Measurements from ENCODE around the gene ALS2. TPM values are rescaled to one million over a fixed set of nuclear protein-coding genes. Genes with fewer than 3 reads are reported as not detected.

ALS2 gene
- total and polyA plus RNA-seq, 2 of the 8 experiments (the other 6 are each of a cell fraction or from before 2014, with no cell fraction given), result 12.1 to 34.5 TPM

- TF ChIP-seq BACH1 (IDR thresholded peaks at IDR 0.05; ENCODE audit: low read length), result no peak
- no peak for TF ChIP-seq BRCA1 (IDR thresholded peaks at IDR 0.05; ENCODE audit: low read depth, low read length)
- no peak for TF ChIP-seq TBP (IDR thresholded peaks at IDR 0.05; ENCODE audit: low read depth, low read length)
- TF ChIP-seq HDAC6 (IDR thresholded peaks at IDR 0.05; ENCODE audit: low read depth, low read length), result no peak
- no peak for TF ChIP-seq RXRA (IDR thresholded peaks at IDR 0.05; ENCODE audit: insufficient read depth, low read depth, low read length)
- TF ChIP-seq SP1 (IDR thresholded peaks at IDR 0.05; ENCODE audit: low read depth, low read length), result no peak
Observed at GRCh38 chr2:201707142-201707541, 73.6 kb downstream of the ALS2 start (continued).

Data from H1 (cell line).